Stimulated activated CD4-positive, alpha-beta T cell treated with anti-CD3 and anti-CD28 coated beads, Interleukin-2, amount 100 ng/mL, for 24 hours (primary cell): ENCODE results near the gene CBARP.

ENCODE experiments used
- DNase-seq, 2 donors: peaks; one replicate each; pipeline ENCODE4 v3.0.0-alpha.2; 2020

Gene CBARP

DNA sequence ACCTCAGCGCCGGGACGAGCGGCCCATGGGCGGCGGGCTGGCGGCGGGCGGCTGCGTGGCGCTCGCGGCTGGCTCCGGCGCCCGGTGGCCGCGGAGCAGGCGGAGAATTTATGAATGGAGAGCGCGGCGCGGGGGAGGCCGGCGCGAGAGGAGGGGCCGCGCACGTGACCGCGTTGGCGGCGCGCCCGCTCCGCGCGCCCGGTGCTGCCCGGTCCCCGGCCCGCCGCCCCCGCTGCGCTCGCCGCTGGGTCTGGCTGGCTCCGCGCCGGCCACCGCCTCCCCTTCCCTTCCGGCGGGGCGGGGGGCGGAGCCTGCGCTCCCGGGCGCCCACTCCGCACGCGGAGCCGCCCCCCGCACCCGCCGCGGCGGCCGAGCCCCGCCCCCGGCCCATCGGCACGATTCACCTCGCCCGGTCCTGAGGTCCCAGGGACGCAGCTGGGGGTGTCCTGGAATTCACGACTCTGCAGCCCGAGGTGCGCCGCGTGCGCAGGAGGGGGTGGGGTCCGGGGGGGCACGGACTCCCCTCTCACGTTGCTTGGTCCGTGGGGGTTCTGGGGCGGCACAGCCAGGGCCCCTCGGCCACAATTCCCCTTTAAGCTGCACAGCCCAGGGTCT is at the start of gene CBARP:
Gene CBARP (minus strand): TSS at position 252 of the 615 bp plus-strand sequence. CDS start 1,905 bp downstream, outside the sequence.
- DNase-seq: peak in 1 of 2 donors; percentile 53

DNA sequence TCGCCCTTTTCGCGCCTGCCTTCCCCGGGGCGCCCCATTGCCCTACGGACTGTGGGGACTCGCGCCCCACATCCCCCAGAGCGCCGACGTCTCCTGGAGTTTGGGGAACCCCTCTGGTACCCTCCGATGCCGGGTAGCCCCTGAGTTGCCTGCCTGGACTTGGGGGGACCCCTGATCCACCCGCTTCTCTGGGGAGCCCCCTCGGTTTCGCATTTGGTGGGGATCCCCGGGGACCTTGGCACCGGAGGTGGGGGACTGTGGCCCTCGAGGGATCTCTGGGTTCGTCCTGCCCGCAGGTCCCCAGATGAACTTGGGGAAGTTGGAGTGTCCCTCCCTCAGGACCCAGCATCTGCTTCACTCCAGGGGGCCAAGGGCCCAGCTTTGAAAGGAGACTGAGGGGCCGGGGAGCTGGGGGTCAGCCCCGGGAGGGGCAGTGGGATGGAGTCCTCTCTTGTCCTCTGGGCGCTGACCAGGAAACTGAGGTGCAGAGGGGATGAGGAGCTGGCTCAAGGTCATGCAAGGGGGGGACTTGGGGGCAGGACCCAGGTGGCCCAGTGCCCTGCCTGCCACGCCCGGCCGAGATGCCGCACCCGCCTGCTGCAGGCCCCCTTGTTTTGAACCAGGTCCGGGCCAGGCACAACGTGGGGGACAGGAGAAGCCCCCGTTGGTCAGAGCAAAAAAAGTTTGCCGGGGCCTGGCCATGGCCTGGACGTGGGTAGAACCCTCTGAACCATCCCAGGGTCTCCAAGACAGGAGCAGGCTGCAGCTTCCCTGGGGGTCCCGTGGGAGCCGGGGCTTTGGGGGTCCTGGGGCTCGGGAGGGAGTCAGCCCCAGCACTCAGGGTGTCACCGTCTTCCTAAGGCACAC is 48.9 kb upstream of the CBARP start:
- no peak for DNase-seq

DNA sequence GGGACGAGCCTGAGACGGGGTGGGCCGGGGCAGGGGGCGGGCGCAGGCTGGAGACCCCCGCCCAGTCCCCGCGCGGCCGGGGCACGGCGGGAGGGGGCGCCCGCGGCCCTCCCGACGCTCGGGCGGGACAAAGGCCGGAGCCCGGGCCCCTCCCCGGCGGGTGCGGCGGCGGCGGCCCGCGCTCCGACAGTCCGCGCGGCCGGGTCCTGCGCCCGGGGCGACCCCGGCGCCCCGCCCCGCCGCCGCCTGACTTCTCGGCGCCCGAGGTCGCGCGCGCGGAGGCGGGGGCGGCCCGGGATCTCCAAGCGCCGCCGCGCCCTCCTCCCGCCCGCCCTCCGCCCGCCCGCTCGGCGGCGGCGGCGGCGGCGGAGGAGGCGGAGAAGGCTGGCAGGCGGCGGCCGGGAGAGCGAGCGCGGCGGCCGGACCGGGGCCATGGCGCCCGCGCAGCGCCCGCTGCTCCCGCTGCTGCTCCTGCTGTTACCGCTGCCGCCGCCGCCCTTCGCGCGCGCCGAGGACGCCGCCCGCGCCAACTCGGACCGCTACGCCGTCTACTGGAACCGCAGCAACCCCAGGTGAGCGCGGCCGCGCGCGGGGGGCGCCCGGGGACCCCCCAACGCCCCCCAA is 48.0 kb upstream of the CBARP start, which contains the start of gene EFNA2:
Gene EFNA2 (plus strand): TSS at position 137 of the 624 bp plus-strand sequence. CDS start 296 bp downstream, at position 433.
- no peak for DNase-seq

DNA sequence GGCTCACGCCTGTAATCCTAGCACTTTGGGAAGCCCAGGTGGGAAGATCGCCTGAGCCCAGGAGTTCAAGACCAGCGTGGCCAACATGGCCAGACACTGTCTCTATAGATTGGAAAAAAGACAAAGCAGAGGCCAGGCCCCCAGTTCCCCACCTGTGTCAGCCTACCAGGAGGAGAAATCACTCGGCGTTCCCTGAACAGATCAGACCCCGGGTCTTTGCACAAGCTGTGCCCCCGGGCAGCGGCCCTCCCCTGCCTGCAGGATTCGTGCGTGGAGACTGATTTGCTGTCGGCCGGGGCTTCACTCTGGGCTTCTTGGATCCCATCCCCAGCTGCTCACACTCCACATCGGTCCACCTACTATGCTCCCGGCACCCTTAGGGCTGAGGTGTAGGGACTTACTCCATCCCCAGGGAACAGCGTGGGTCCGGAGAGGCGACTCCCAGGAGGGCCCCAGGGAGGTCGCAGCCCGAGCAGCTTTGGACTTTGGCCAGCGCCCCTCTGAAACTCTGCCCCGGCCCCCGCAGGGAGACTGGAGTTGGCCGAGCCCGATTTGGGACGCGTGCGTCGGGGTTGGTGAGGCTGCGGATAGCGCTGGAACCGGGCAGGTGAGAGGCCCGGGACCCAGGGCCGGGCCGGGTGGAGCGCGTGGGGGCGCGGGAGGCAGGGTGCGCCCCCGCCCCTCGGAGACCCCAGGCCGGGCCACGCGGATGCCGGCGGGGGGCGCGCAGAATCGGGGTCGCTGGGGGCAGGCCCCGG is 47.4 kb upstream of the CBARP start:
- DNase-seq: no peak

DNA sequence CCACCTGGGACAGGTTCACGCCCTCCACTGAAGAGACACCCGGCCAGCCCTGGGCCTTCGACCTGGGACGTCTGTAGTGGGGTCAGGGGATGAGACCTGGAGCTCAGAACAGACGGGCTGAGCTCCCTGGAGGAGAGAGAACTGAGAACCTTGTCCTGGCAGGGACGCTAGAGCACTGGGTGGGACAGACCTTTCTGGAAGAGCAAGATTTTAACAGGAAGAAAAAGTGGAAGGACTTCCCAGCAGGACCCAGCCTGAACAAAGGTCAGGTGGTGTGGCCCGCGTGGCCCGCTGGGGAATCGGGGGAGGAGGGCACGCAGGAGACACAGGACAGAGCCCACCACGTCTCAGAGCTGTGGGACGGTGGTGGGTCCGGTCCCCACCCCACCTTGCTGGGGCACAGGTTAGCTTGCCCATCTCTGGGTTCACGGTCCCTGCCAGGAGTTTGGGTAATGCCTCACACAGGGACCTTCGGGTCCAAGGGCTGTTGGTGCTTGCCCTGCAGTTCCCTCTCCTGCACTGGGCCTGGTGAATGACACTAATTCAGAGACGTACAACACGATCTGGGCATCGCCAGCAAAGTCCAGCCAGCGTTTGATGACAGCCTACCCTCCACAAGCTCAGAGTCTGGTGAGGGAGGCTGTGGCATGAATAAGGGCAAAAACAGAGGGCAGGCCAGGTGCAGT is 46.6 kb upstream of the CBARP start:
- no peak for DNase-seq

DNA sequence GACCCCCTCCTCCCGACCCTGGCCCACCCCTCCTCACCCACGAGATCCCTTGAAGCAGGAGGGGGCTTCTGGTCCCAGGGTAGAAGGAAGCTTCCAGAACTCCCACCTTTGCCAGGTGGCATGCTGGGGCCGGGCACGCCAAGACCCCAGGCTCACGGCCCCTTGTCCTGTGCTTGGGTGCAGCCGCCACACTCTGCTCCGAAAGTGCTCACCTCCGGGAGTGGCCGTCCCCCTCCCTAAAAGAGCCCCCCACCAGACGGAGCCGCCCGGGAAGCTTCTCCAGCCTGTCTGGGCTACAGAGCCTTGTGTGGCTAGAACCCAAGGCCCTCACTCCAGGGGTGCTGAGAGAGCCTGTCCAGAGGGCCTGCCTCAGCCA is 46.1 kb upstream of the CBARP start:
- DNase-seq: no peak

GRCh38 chr19:1283207-1283916 is 45.6 kb upstream of the CBARP start:
- no peak for DNase-seq

GRCh38 chr19:1282588-1283206 is 44.9 kb upstream of the CBARP start:
- no peak for DNase-seq

DNA sequence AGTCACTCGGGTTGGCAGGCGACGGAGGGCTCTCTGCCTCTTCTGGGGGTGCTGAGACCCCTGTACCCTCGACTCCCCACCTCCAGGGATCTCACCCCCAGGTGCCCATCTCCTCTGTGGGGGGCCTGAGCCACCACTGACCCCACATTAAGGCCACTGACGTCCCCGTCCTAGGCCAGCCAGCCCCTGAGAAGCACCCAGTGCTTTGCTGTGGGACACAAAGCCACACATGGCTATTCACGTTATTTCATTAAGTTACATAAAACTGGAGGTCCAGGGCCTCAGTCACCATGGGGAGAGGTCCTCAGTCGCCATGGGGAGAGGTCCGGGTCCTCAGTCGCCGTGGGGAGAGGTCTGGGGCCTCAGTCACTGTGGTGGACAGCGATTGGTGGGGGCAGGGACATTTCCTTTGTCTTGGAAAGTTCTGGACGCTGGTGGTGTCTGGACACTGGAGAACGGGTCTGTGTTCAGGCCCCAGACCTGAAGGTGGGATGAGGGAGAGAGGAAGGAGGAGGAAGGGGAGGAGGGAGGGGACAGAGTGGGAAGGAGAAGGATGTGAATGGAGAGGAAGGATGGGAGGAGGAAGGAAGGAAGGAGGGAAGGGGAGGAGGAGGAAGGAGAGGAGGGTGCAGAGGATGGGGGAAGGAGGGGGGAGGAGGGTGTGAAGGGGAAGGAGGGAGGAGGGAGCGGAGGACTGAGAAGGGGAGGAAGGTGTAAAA is 43.9 kb upstream of the CBARP start:
- no peak for DNase-seq

DNA sequence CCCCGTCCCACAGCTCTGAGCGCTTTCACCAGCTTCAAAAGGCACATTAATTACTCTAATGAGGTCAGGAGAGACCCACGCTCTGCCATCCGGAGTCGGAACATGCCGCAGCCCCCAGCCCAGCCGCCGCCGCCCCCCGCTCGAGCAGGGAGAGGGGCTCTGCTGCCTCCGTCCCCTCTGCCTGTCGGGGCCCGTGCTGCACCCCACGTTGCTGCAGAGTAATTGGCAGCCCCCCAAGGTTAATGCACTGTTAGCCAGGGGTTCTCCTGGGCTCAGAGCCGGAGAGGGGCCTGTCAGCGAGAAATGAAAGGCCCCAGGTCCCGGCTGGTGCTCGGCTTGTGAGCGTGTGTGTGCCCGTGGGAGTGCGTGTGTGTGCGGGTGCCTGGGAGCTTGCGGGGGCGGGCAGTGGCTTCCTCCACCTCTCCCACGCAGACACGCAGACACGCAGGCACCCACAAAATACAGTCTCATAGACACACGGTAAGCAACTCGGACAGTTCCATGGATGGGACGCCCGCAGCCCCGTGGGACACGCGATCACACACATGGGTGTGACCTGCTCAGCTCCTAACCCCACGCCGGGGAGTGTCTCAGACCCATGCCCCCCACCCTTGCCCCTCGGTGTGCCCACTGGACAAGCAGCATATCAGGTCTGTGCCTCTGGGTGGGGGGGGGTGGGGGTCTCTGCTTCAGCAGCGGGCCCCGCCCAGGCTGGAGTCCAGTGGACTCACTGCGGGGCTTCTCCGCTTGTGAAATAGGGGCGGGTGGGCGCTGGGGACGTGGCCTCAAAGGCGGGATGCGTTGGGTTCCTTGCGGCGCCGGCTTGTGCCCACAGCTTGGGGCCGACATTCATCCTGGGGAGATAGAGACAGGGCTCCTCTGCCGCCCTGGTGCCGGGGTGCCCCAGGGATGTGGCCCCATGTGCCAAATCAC is 43.1 kb upstream of the CBARP start:
- DNase-seq: no peak

- peak; percentile 82 to 85 for DNase-seq
Measured at GRCh38 chr19:1279782-1280341, 42.1 kb upstream of the CBARP start.

DNA sequence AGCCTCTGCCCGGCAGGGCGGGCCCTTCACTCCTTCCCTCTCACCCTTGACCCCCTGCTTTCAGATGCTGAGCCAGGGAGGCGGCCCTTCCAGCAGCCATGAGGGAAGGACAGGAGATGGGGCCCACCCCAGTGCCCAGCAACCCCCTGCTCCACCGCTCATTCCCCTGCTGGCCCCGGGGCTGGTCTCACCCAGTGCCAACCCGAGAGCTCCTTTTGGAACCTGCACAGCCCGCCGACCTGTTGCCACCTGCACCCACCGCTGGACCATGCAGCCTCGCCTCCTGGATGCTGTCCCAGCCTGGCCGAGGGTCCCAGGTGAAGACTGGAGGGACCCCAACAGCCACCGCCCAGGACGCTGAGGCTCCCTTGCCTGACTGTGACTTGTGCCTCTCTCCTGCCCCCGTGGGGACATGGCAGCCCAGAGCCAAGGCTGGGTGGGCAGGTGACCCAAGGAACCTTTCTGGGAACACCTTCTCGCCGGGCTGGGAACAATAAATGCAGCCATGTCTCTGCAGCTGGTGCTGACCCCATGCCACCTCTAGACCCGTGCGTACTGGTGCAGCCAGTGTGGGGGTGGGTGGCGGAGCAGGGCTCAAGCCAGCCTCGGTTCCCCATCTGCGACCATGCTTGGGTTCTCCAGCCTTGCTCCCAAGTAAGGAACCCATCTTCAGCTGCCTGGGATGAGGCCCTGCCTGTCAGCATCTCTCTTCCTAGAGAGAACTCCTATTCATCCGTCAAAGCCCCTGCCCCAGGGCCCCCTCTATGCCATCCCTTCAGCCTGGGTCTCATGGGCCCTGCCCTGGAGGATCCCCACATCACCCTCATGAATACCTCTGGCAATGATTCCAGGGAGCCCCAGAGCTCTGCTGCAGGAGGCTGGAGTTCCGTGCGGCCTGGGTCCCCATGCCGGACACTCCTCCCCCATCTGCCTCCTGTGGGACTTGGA is 41.2 kb upstream of the CBARP start:
- DNase-seq: no peak

DNA sequence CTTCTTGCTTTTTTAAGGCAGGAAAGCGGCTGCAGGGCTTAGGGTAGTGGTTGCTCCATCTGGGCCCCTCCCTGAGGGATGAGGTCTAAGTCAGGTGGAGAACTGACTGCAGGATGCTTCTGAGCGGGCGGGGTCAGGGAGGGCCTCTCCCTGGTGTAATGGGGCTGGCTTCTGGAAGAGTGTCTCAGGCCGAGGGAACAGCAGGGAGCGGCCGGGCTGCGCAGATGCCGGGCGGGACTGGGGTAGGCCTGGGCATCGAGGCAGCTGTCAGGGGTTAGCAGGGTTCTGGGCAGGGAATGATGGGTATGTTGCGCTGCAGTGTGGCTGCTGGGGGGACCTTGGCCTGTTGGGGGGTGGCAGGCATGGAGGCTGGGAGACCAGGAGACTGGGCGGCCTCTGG is 40.3 kb upstream of the CBARP start:
- no peak for DNase-seq

GRCh38 chr19:1277061-1277460 is 39.3 kb upstream of the CBARP start:
- no peak for DNase-seq

DNA sequence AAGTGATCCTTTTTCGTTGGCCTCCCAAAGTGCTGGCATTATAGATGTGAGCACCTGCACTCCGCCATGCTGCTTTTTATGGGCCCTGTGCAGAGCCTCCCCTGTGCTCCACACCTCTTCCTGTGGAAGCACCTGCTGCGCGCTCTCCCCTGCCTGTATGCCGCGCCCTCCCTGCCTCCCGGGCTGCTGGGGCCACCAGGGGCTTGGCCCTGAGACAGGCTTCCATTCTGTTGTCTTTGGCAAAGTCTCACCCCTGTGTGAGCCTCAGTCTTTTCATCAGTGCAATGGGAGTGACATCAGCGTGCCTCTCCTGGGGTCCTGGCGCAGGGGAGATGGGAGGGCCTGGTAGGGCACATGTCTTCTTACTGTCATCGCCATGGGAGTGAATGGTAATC is 38.8 kb upstream of the CBARP start:
- peak in 1 of 2 donors; percentile 52 for DNase-seq

DNA sequence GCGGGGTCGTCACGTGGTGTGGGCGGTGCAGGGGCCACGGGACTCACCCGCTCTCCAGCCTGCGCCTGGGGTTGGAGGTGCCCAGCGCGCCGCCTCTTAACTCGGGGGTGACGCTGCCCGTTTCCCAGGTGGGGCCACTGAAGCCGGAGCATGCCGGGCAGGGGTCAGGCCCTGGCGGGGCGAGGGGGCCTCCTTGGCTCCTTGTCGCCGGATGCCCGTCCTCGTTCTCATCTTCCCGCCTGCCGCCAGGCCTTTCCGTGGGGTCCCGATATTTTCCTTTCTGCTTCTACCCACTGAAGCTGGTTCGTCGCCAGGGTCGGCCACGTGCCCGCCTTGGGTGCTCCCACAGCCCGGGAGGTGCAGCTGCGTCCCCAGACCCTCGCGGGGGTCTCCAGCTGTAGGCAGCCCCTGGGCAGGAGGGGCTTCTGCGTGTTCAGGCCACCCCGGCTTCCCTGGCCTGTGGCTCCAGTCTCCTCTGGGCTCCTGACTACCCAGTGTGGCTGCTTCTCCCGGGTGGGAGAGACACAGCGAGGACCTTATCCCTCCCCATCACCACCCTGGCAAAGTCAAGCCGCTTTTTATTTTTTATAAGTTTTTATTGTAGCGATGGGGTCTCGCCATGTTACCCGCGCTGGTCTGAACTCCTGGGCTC is 38.3 kb upstream of the CBARP start:
- no peak for DNase-seq

GRCh38 chr19:1275260-1275975 is 37.6 kb upstream of the CBARP start, which contains the start of gene FAM174C:
Gene FAM174C (plus strand): TSS chr19:1275530. CDS start chr19:1275550, 20 bp downstream.
- peak; percentile 95 to 98 for DNase-seq
